HG03060 (cell line): ENCODE results near the gene YIPF7.

Experiments
- ATAC-seq: cut with Tn5 transposase; IDR thresholded peaks from one replicate; pipeline ENCODE4 v1.9.1; 2021; ENCODE audit warnings: low read depth, moderate number of reproducible peaks; ENCODE audit not compliant: unreplicated experiment

The YIPF7 gene

DNA sequence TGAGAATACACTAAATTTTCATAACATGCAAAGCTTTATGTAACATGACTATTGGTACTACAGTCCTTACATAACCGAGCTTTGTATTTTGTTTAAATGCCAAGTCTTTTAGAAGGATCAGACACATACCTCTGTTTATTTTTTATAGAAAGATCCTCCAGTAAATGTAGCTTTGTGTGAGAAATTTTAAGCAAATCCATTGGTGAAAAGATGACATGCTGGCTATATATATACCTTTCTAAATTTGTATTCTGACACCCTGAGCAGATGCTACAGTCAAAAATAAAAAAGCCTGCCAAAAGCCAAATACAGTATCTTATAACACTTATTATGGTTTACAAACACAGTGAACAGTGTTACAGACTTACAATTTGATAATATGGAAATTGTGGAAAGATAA, at the start of gene YIPF7:
TSS of gene YIPF7 (minus strand) at position 201 of the 400 bp plus-strand sequence. CDS start 1,525 bp downstream, outside the sequence.
- no peak for ATAC-seq

DNA sequence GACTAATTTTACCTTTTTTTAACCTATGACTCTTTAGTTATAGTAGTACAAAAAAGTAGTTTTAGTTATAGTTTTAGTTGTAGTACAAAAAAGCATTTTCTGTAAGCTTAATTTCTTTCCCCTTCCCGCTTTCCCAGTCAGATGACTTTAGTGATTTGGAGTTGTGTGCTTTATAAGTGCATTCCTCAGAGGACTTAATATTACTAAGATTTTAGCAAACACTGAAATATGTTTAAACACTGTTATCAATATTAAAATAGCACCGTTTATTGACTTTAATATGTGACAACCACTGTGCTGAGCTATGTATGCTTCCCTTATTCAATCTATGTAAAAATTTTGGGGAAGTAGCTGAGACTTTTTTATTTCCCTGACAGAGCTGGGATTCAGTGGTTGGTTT, 49.6 kb upstream of the YIPF7 start:
- no peak for ATAC-seq

GRCh38 chr4:44700427-44700826, 49.0 kb upstream of the YIPF7 start:
- ATAC-seq: no peak

GRCh38 chr4:44684648-44685047, 33.2 kb upstream of the YIPF7 start:
- ATAC-seq: no peak

DNA sequence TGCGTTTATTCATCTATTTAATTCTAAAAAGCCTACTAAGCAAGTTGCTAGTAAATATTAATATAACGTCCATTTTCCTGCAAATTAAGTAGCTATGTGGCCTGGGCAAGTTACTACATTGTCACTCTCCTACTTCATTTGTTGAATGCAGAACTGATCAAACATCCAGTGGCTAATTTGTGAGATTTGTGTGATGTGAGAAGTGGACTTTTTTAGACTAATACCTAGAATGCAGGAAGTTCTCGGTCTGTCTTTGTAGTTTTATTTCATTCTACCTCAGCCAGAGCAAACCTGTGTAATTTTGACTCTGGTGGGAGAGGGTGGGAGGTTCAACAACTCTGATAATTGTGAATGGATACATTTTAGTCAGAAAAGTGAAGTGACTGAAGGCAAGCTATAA, 27.6 kb upstream of the YIPF7 start:
- peak; percentile 1 for ATAC-seq

GRCh38 chr4:44678094-44679041, 26.9 kb upstream of the YIPF7 start, which contains the start of gene GUF1:
Gene GUF1, plus strand, starts transcription at chr4:44678420. Its CDS starts 203 bp downstream, at chr4:44678623.
- ATAC-seq: peak; percentile 90

DNA sequence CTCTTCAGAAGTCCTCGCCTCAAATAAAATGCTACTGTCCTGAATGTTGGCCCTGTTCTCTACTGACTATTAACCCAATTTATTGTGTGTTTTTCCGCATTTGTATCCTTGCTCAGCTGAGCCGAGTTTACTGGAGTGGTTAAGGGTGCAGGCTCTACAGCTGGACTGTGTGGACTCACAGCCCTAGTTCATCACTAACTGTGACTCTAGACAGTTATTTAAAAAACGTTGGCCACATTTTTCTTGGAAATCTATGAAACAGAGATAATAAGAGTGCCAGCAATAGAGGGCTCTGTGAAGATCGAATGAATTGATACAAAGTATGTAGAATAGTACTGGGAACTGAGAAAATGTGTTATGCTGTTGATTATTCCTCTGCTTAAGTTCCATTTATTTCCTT, 23.9 kb upstream of the YIPF7 start:
- no peak for ATAC-seq

- ATAC-seq: no peak
Observed at GRCh38 chr4:44674471-44674870, 23.0 kb upstream of the YIPF7 start.

DNA sequence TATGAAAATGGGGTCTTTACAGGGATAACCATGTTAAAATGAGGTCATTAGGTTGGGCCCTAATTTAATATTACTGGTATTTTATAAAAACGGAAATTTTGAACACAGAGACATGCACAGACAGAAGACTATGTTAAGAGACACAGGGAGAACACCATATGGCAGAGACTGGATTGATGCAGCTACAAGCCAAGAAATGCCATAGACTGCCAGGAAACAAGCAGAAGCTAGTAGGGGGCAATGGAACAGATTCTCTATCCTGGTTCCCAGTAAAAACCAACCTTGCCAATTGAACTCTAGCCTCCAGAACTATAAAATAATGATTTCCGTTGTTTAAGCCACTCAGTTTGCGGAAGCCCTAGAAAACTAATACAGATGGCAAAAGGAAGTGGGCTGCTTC, 20.2 kb upstream of the YIPF7 start:
- no peak for ATAC-seq

- no peak for ATAC-seq
Observed at GRCh38 chr4:44670506-44671199, 19.2 kb upstream of the YIPF7 start.

DNA sequence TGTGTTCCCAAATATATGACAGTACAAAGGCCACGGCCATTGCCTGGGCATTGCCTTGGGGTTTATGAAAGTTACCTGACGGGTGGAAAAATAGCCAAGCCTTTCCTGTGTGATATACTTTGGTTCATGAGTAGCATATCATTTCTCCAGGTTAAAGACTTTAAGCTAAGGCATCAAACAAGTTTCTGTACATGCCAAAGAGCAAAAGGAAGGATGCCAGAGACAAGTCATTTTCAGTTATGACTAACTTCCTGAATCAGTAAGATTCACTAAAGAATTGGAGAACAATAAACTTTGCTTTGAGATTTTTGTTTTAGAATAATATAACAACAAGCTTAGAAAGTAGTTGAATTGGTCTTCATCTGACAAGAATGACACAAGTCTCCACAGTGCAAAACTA, 17.1 kb upstream of the YIPF7 start:
- ATAC-seq: no peak

GRCh38 chr4:44663539-44664263, 12.3 kb upstream of the YIPF7 start:
- no peak for ATAC-seq

DNA sequence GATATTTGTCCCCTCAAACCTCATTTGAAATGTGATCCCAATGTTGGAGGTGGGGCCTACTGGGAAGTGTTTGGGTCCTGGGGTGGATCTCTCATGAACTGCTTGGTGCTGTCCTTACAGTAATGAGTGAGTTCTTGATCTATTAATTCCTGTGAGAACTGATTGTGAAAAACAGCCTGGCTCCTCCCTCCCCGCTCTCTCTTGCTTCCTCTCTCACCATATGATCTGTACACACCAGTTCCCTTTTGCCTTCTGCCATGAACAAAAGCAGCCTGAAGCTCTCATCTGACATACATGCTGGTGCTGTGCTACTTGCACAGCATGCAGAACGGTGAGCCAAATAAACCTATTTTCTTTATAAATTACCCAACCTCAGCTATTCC, 11.2 kb upstream of the YIPF7 start:
- ATAC-seq: no peak

- no peak for ATAC-seq
Observed at GRCh38 chr4:44661940-44662622, 10.7 kb upstream of the YIPF7 start.

- no peak for ATAC-seq
Observed at GRCh38 chr4:44660396-44660795, 9.0 kb upstream of the YIPF7 start.

DNA sequence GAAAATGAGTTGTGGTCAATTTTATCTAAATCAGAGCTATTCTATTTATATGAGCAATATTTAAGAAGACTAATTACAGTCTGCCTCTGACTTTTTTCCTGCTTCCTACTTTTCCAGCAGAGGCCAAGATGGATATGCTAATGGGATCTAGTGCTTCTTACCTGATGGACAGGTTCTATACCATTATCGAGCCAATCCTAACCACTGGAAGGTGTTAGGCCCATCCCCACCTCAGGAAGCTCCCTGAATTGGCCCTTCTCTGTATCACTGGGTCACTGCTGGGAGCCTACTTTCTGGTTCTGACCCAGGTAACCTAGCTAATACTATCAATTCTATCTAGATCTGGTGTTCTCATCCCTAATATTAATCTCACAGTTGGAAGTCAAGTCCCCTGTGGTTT, 577 bp upstream of the YIPF7 start:
- ATAC-seq: no peak

DNA sequence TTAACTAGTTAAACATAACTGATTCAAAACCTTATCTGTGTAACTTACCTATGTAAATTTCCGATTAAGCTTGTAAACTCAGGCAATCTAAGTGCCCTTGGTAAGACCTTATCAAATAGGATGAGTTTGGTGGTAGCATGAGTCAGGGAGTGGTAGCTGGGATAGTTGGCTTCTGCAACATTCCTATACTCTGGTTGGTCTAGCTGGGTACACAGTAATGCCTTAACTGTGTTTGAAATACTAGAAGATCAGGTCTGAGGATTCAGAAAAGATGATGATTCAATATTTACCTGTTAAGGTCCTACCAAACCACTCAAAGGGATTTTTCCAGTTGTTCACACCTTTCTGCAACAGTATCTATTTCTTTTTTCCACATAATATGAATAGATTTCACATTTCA, 5.3 kb downstream of the YIPF7 start:
- no peak for ATAC-seq

DNA sequence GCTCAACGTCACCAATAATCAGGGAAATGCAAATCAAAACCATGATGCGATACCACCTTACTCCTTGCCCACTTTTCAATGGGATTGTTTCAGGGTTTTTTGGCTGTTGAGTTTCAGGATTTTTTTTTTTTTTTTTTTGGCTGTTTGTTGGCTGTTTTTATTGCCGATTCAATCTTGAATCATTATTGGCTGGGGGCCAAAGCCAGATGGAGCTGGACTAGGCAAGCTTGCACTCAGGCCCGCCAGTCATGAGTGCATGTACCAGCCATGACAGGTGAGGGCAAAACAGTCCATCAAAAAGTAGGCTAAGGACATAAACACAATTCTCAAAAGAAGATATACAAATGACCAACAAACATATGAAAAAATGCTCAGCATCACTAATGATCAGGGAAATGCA, 13.3 kb downstream of the YIPF7 start:
- ATAC-seq: no peak

DNA sequence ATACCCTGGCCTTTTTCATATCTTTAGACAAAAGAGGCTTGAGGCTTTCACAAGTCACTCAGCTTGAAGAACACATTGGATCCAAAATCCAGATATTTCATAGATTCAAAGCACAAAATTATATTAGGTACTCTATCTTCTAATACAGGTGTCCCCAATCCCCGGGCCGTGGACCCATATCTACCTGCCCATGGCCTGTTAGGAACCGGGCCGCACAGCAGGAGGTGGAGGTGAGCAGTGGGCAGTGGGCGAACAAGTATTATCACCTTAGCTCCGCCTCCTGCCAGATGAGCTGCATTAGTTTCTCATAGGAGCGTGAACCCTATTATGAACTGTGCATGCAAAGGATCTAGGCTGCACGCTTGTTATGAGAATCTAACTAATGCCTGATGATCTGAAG, 18.7 kb downstream of the YIPF7 start:
- no peak for ATAC-seq

GRCh38 chr4:44632089-44632488, 19.3 kb downstream of the YIPF7 start:
- ATAC-seq: no peak
